ENCODE data around the gene IDI2.

IDI2 gene

GRCh38 chr10:976316-976715 is 49.3 kb downstream of the IDI2 start:
- FAIRE-seq = no peak

- no peak for FAIRE-seq
Measured at GRCh38 chr10:974785-975074, 50.9 kb downstream of the IDI2 start.

GRCh38 chr10:974038-974784 is 51.4 kb downstream of the IDI2 start:
- no peak for FAIRE-seq

GRCh38 chr10:972763-973162 is 52.9 kb downstream of the IDI2 start:
- FAIRE-seq = no peak

- no peak for FAIRE-seq
Measured at GRCh38 chr10:971613-972012, 54.0 kb downstream of the IDI2 start.

- FAIRE-seq = no peak
Measured at GRCh38 chr10:971150-971542, 54.5 kb downstream of the IDI2 start.

GRCh38 chr10:970311-971149 is 55.1 kb downstream of the IDI2 start:
- no peak for FAIRE-seq

- no peak for FAIRE-seq
Measured at GRCh38 chr10:969473-970150, 56.0 kb downstream of the IDI2 start.

Measured in G401.6 (cell line).